Stimulated activated CD4-positive, alpha-beta T cell treated with anti-CD3 and anti-CD28 coated beads, Interleukin-1b, Interleukin-23, amount 100 ng/mL, for 1 hour (primary cell): ENCODE results near the gene SCN3B.
"Not testable (repeated sequence)": the region's sequence is repeated elsewhere in the genome, so short reads cannot be mapped to it uniquely, and the experiment has no call there.

ENCODE experiments used
- DNase-seq, 2 donors: peaks; one replicate each; pipeline ENCODE4 v3.0.0-alpha.2; 2020; ENCODE audit warnings: low read depth in 2 of 2

SCN3B gene

GRCh38 chr11:123654566-123655081 is at the start of gene SCN3B:
Gene SCN3B, minus strand, starts transcription at chr11:123654624. Its CDS starts 823 bp downstream, at chr11:123653801.
- no peak for DNase-seq

GRCh38 chr11:123702696-123703095 is 48.3 kb upstream of the SCN3B start:
- DNase-seq: no peak

- no peak for DNase-seq
Measured at GRCh38 chr11:123702139-123702538, 47.7 kb upstream of the SCN3B start.

- DNase-seq: no peak
Measured at GRCh38 chr11:123700772-123701171, 46.3 kb upstream of the SCN3B start.

GRCh38 chr11:123698546-123699127 is 44.2 kb upstream of the SCN3B start:
- no peak for DNase-seq

- no peak for DNase-seq
Measured at GRCh38 chr11:123696183-123696582, 41.8 kb upstream of the SCN3B start.

GRCh38 chr11:123695231-123695630 is 40.8 kb upstream of the SCN3B start:
- no peak for DNase-seq

GRCh38 chr11:123694551-123694950 is 40.1 kb upstream of the SCN3B start:
- no peak for DNase-seq

GRCh38 chr11:123692961-123693360 is 38.5 kb upstream of the SCN3B start:
- no peak for DNase-seq

GRCh38 chr11:123690485-123690884 is 36.1 kb upstream of the SCN3B start:
- DNase-seq: no peak

- no peak for DNase-seq
Measured at GRCh38 chr11:123684601-123685000, 30.2 kb upstream of the SCN3B start.

- no peak for DNase-seq
Measured at GRCh38 chr11:123683428-123684170, 29.2 kb upstream of the SCN3B start.

GRCh38 chr11:123682696-123683410 is 28.4 kb upstream of the SCN3B start:
- no peak for DNase-seq

- no peak for DNase-seq
Measured at GRCh38 chr11:123681030-123681429, 26.6 kb upstream of the SCN3B start.

GRCh38 chr11:123678246-123678645 is 23.8 kb upstream of the SCN3B start:
- DNase-seq: no peak

GRCh38 chr11:123677510-123677909 is 23.1 kb upstream of the SCN3B start:
- DNase-seq: no peak

GRCh38 chr11:123674297-123674696 is 19.9 kb upstream of the SCN3B start:
- no peak for DNase-seq

GRCh38 chr11:123672568-123672967 is 18.1 kb upstream of the SCN3B start:
- DNase-seq: no peak

GRCh38 chr11:123671534-123671933 is 17.1 kb upstream of the SCN3B start:
- no peak for DNase-seq

GRCh38 chr11:123670081-123670480 is 15.7 kb upstream of the SCN3B start:
- DNase-seq: no peak

GRCh38 chr11:123665306-123665705 is 10.9 kb upstream of the SCN3B start:
- DNase-seq: no peak

GRCh38 chr11:123659965-123660364 is 5.5 kb upstream of the SCN3B start:
- not testable (repeated sequence) for DNase-seq

GRCh38 chr11:123659311-123659710 is 4.9 kb upstream of the SCN3B start:
- no peak for DNase-seq
